ENCODE data around the gene MYO7A. TPM values are rescaled to one million over a fixed set of nuclear protein-coding genes. Genes with fewer than 3 reads are reported as not detected.

Gene MYO7A
- total RNA-seq, 1 donor from 2014 or later: 0.96 TPM

DNA sequence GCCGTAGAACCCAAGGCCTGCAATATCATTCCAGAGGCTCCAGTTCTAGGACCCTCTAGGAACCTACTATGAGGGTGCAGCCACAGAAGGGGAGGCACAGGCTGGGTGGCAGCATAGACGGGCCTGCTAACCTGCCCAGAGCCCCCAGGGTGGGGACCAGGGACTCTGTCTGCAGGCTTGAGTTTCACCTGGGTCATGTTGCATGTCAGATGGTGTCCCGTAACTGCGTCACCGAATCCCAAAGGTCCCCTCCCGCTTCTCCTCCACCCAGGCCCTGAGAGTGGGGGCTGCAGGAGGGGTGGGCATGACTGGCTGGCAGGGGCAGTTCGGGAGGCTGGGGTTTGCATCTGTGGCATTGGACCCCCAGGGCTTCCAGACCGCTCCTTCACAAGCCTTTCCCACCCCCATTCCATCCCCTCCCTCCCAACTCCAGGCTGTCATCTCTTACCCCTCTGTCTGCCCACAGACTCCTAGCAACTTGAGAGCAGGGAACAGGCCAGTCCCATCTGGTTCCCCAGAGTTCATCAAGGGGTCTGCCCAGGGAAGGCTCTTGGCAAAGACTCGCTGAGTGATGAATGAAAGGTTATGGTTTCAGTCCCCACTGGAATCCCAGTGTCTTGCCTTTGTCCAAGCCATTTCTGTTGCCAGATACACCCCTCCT, 16.3 kb downstream of the MYO7A start:
- no peak for DNase-seq (ENCODE audit: low read depth)

DNA sequence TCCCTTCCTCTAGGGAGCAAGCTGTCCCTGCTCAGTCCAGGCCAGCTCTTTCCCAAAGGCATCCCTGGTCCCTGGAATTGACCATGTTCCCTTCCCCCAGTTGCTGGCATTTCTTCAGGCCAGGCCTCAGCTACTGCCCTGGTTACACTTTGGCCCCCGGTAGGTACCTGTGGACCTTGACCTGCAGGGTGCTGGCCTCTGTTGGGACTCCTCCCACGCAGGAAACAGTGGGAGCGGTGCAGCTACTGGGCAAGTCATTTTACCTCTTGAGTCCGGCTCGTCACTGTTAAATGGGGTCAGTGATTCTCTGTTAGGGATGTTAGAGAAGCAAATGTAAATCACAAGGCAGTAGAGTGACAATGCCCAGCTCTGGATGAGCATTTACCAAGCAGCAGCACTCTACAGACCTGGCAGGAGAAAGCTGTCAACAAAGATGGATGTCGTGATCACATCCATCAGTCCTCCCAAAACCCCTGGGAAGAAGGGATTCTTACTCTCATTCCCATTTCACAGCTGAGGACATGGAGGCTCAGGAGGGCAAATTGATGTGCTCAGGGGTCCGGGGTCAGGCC, 16.9 kb downstream of the MYO7A start:
- no peak for DNase-seq (ENCODE audit: low read depth)

DNA sequence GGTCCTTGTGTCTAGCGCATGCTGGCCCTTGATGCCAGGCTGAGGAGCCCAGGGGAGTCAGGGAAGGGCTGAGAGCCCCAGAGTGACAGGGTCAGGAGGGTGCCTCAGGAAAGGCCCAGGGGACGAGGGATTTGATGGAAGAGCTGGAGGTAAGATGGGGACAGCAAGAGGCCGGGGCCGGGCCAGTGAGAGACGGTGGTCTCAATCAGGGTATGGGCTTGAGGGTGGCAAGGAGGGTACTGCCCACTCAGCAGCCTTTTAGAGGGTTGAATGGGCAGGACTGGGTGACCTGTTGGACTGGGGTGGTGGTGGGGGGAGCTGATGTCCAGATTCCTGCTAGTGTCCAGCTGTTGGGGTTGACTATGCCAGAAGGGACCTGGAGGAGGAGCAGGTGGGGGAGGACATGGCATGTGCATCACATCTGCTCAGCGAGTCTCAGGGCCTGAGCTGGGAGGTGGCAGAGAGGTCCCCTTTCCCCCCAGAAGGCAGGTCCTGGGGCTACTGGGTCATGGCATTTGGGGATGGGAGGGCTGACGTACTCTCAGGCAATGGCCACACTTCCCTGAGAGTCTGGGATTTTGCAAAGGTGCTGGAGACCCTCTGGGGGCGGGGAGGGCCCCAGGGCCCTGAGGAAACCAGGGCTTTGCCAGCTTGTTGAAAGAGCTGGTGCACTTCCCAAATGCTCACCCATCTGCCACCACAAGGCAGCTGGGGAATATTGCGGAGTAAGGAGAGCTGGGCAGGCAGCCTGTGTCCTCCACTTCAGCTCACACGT, 18.4 kb downstream of the MYO7A start:
- peak; percentile 58 for DNase-seq (ENCODE audit: low read depth)

DNA sequence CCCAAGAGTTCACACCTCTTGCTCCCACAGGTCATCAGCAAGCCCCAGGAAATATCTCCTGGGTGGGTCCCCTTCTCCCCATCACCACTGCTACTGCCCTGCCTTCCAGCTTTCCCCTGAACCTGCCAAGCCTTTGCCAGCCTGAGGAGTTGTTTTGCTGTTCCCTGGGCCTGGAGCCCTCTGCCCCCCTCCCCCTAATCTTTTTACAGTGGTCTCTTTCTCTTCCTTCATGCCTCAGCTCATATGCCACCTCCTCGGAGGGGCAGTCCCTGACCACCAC, 18.9 kb downstream of the MYO7A start:
- DNase-seq (ENCODE audit: low read depth): no peak

DNA sequence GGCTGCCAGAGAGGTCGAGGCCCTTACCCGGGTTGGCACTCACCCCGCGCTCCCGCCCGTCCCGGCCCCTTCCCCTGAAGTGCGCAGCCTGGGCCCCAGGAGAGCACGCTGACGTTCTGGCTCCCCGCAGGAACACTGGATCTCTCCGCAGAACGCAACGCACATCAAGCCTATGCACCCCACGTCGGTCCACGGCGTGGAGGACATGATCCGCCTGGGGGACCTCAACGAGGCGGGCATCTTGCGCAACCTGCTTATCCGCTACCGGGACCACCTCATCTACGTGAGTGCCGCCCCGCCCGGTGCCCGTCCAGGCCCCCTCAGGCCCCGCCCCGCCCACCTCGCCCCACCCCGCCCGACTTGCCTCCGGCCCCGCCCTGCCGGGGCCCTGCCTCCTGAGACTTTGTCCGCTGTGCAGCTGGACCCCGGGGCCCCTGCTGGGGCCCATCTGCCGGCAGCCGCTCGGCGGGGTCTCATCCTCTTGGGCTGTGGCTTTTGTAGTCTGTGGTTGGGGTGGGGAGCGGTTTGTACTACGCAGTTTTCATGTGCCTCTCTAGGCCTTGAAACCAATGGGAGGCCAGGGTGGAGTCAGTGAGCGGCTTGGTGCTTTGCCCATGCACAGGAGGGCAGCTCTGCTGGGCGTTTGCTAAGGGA, 19.7 kb downstream of the MYO7A start:
- no peak for DNase-seq (ENCODE audit: low read depth)

DNA sequence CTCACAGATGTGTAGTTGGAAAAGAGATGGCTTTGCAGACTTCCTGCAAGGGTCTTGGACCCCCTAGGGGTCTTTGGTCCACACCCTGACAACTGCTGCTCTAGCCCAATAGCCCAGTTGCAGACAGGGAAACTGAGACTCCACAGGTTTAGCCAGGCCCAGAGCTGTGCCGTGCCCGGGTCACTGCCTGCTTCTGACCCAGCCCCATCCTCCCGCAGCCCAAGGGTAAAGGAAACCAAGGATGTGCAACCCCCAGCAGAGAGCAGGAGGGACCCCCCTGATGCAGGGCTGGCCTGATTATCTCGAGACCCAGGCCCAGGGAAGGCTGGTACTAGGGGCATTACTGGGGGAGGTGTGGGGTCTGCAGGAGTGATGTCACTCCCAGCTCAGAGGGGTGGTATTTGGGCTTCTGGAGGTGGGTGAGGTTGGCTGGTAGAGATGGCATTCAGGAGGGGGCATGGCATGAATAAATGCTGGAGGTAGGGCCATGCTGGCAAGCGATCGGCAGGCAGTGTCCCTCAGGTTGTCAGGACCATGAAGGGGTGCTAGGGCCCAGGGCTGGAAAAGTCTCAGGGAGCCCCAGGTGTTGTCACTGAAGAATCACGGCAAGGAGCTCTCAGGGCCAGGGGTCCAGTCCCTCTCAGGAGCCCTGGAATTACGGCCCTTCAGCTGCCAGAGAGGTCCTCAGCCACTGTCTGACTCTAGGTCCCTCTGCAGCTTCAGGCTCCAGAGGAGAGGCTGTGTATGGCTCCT, 21.1 kb downstream of the MYO7A start:
- no peak for DNase-seq (ENCODE audit: low read depth)

DNA sequence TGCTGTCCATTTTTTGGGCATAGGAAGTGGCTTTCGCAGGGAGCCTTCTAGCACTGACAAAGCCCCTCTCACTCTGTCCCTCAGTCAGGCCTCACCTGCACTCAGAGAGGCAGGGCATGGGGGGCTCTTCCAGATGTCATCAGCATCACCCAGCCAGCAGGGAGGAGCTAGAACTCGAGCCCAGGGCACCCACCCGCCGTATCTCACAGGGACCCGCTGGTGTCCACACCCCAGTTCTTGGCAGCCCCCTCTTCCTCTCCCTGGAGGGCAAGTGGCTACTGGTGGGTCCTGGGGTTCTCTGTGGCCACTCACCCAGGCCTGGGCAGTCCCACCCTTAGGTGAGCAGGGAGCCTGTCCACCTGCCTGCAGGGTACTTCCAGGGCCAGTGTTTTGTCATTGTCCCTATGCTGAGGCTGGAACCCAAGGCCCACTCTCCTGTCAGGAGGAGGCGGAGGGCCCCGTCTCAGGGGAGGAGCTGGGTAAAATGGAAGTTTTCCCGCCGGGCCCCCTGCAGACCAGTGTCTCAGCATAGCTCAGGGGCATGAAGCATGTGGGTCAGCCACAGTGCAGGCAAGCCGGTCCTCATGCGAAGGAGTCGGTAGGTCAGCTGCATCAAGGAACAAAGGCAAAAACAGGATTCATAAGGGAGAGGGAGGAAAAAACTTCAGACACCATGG, 21.8 kb downstream of the MYO7A start:
- no peak for DNase-seq (ENCODE audit: low read depth)

DNA sequence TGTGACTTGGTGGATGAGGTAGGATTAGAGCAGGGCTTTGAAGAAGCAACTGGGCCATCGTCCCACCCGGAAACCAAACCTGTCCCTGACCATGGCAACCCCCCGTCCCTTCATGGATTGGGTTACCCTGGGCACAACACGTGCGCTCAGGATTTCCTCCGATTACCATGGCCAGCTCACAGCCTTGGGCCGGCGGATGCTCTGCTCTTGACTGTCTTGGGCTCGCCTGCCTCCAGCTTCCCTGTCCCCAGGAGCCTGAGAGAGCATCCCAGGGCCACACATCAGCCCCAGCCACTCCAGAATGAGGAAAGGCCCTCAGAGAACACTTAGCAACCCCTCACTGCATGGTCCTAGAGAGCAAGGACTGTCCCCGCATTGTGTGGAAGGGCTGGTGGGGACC, 22.8 kb downstream of the MYO7A start:
- DNase-seq (ENCODE audit: low read depth): no peak

DNA sequence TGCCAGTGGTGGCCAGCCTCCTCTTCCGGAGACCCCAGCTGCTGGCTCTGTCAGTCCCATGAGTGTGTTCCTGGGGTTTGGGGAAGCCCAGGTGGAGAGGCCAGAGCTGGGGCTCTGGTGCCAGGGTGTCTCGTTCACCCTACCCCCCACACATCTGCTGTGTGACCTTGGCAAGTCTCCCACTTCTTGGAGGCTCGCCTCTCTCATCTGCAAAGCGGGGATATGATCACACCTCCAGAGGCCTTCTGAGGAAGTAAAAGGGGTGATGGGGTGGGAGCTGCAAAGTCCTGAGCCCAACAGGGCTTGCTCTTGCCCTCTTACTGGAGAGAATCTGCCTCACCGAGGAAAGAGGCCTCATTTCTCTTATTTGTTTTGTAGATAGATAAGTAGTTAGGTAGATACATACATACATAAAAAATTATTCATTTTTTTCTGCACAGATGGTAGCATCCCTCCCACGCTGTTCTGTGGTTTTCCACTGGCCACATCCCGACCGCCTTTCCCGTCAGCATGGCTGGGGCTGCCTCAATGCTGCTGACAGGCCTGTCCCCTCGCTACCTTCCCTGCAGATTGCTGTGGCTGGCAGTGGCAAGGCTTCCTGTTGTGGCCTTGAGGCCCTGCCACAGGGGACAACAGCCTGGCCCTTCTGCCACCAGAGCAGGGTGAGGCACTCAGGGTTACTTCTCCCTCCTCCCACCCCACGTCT, 23.9 kb downstream of the MYO7A start:
- peak; percentile 70 for DNase-seq (ENCODE audit: low read depth)

DNA sequence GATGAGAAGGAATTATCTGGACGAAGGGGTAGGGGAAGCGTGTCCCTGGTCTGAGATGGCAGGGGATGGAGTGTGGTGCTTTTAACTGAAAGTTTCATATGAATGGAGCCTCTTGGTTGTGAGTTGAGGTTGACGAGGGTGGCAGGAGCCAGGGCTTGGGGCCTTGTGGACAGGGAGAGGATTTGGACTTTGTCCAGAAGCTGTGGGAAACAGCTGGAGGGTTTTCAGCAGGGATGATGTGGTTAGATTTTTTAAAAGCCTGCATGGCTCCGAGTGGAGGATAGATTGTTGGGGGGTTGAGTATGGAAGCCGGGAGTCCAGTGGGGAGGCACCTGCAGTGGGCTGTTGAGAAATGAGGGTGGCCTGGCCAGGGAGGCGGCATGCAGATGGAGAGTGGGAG, 24.8 kb downstream of the MYO7A start:
- DNase-seq (ENCODE audit: low read depth): peak; percentile 89

DNA sequence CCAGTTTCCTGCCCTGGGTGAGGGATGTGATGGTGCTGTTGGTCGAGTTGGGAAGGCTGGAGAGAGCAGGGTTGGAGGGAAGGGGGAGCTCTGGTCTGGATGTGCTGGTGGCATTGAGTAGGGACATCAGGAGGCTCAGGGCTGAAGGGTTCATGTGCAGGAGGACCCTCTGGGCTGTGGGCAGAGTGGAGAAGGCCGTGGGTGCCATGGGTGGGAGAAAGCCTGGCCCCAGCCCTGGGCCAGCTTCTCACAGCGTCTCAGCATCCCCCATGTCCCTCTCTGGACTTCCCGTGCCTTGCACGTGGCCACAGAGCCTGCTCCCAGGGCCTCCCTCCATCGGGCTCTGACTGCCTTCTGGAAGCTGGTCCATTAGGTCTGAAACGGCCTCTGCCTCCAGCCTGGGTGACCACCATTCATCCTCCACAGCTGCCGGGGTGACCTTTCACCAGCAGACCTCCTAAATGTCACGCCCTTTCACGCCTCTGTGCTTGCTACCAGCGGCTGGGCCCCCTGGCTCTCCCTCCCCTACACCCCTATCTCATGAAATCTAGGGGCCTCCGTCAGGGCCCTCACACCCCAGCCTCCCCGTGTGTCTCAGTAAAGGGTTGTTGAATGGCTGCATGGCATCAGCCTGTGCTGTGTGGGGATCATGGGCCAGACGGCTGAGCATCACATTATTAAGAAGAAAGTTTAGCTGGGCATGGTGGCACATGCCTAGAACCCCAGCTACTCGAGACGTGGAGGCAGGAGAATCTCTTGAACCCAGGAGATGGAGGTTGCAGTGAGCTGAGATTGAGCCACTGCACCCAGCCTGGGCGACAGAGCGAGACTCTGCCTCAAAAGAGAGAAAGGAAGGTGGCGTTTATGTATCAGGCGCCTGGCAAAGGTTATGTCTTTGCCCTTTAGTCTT, 25.5 kb downstream of the MYO7A start:
- DNase-seq (ENCODE audit: low read depth): no peak

DNA sequence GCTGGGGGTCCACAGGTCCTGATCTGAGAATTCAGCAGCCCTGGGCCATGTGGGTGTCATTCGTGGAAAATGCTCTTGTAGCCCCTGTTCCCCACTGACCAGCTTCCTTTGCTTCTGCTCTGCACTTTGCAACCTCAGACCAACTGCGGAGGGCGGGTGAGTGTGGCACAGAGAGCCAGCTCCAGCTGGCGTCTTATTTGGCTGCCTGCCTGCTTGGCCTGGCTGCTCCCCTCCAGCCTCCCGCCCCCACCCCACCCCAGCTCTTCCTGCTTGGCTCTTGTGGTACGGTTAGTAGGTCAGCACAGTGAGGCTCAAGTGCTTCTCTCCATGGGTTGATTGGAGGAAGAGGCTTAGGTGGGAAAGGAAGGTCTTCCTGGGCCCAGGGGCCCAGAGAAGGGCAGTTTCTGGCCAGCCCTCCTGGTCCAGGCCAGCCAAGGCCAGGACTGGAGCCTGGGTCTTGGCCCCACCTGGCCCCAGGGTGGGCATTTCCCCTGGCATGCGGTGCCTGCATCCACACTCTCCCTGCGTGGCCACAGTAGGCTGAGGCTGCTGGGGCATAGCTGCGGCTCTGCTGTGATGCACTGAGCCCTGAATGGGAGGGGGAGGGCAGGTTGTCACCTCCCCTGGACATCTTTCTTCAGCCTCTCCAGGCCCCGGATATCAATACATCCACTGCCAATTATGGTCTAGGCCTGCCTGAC, 26.5 kb downstream of the MYO7A start:
- peak; percentile 89 for DNase-seq (ENCODE audit: low read depth)

DNA sequence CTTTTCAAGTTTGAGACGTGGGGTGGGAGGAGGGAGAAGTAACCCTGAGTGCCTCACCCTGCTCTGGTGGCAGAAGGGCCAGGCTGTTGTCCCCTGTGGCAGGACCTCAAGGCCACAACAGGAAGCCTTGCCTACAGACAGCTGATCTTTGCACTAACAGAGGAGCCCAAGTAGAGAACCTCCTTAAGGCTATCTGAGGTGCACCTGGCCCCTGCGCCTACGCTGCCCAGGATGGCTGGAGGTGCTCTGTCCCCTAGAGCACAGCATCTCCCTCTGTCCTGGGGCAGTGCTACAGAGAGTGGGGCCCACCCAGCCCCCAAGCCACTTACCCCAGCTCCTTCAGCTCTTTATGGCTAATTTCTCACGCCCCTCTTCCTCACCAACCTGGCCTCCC, 27.0 kb downstream of the MYO7A start:
- DNase-seq (ENCODE audit: low read depth): peak; percentile 43

DNA sequence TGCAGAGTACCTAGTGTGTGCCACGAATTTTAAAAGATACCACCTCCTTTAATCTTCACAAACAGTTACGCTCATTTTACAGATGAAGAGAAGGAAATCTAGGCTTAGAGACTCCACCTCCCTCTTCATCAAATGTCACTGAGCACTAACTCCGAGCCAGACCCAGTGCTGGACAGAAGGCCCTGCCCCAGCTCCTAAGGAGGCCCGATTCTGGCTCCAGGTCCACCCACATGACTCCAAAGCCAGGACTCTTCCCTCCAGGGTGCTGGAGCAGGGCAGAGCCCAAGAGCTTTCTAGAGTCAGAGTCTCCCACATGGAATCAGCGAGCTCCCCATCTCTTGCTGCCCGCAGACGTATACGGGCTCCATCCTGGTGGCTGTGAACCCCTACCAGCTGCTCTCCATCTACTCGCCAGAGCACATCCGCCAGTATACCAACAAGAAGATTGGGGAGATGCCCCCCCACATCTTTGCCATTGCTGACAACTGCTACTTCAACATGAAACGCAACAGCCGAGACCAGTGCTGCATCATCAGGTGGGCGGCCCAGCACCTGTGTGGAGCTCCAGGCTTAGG, 27.6 kb downstream of the MYO7A start:
- no peak for DNase-seq (ENCODE audit: low read depth)

DNA sequence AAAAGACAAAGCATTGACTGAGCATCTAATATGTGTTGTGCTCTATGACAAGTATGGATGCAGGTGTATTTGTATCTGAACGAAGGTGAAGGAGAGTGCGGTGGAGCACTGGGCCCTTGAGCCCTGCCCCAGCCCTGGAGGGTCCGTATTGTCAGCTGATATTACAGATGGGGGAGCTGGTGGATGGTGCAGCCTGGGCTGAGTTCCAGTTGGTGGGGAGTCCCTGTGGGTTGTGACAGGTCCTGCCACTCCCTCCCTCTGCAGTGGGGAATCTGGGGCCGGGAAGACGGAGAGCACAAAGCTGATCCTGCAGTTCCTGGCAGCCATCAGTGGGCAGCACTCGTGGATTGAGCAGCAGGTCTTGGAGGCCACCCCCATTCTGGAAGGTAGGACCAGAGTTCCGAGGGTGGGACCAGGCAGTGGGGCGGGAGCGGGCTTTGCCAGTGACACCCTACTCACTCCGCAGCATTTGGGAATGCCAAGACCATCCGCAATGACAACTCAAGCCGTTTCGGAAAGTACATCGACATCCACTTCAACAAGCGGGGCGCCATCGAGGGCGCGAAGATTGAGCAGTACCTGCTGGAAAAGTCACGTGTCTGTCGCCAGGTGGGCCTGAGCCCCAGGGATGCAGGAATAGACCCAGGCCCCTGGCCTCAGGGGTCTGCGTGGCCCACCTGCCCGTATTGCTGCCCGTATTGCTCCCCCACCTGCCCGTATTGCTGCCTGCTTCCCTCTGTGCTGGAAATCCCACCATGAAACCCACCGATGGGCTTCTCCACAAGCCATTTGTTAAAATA, 28.6 kb downstream of the MYO7A start:
- no peak for DNase-seq (ENCODE audit: low read depth)

DNA sequence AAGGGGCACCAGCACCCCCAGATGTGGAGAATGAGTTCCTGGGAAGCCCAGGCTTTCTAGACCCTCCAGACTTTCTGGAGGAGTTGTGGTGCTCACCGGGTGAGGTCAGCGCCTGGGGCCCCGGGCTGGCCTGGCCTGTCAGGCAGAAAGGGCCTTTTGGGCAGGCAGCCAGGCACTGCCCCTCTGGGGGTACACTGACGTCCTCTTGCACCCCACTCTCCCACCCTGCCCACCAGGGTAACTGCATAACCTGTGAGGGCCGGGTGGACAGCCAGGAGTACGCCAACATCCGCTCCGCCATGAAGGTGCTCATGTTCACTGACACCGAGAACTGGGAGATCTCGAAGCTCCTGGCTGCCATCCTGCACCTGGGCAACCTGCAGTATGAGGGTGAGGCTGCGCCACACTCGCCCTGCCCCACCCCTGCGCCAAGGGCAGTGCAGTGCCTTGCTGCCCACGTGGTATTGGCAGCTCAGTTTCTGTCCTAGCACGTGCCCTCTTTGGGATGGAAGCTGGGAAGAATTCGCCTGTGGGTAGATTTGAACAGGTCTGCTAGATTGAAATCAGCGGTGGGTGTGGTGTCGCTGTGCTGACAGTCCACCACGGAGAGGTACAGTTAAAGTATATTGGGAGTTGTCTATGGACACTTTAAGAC, 30.1 kb downstream of the MYO7A start:
- DNase-seq (ENCODE audit: low read depth): no peak

Data from myocyte (in vitro differentiated cells).